ENCODE results near the gene MMAA.
"Not testable (repeated sequence)": the region's sequence is repeated elsewhere in the genome, so short reads cannot be mapped to it uniquely, and the experiment has no call there.

The MMAA gene

GRCh38 chr4:145635630-145636029 lies 16.4 kb downstream of the MMAA start:
- no peak for DNase-seq

- DNase-seq: no peak
Measured at GRCh38 chr4:145639186-145639698, 20.1 kb downstream of the MMAA start.

GRCh38 chr4:145640236-145640635 lies 21.1 kb downstream of the MMAA start:
- not testable (repeated sequence) for DNase-seq

- DNase-seq: no peak
Measured at GRCh38 chr4:145643295-145643694, 24.1 kb downstream of the MMAA start.

GRCh38 chr4:145644699-145645098 lies 25.5 kb downstream of the MMAA start:
- DNase-seq: no peak

GRCh38 chr4:145656156-145656555 lies 37.0 kb downstream of the MMAA start:
- no peak for DNase-seq

- no peak for DNase-seq
Measured at GRCh38 chr4:145660064-145660463, 40.9 kb downstream of the MMAA start.

- no peak for DNase-seq
Measured at GRCh38 chr4:145663194-145663593, 44.0 kb downstream of the MMAA start.

- DNase-seq: no peak
Measured at GRCh38 chr4:145665773-145666172, 46.6 kb downstream of the MMAA start.

- no peak for DNase-seq
Measured at GRCh38 chr4:145670422-145670821, 51.2 kb downstream of the MMAA start.

GRCh38 chr4:145679520-145679919 lies 60.3 kb downstream of the MMAA start:
- no peak for DNase-seq

GRCh38 chr4:145679991-145680455 lies 60.8 kb downstream of the MMAA start, which contains the start of gene C4orf51:
C4orf51 (plus strand) TSS chr4:145680146; CDS start chr4:145680204, 58 bp downstream.
- no peak for DNase-seq

- DNase-seq: no peak
Measured at GRCh38 chr4:145680902-145681301, 61.7 kb downstream of the MMAA start.

GRCh38 chr4:145681518-145681917 lies 62.3 kb downstream of the MMAA start:
- no peak for DNase-seq

GRCh38 chr4:145681956-145682355 lies 62.8 kb downstream of the MMAA start:
- no peak for DNase-seq

- no peak for DNase-seq
Measured at GRCh38 chr4:145686991-145687390, 67.8 kb downstream of the MMAA start.

- no peak for DNase-seq
Measured at GRCh38 chr4:145690610-145691009, 71.4 kb downstream of the MMAA start.

GRCh38 chr4:145691416-145691815 lies 72.2 kb downstream of the MMAA start:
- not testable (repeated sequence) for DNase-seq

- no peak for DNase-seq
Measured at GRCh38 chr4:145694929-145695328, 75.7 kb downstream of the MMAA start.

GRCh38 chr4:145697332-145697731 lies 78.1 kb downstream of the MMAA start:
- no peak for DNase-seq

GRCh38 chr4:145698507-145698906 lies 79.3 kb downstream of the MMAA start:
- DNase-seq: no peak

GRCh38 chr4:145703850-145704497 lies 84.8 kb downstream of the MMAA start:
- DNase-seq: no peak

- DNase-seq: no peak
Measured at GRCh38 chr4:145709336-145709735, 90.2 kb downstream of the MMAA start.

Data from cortex of kidney (tissue), 1 donor.